ENCODE results near the gene HAAO.
A peak's percentile ranks its signal among the peaks of the same experiment; 100 is the strongest.
"Not testable (repeated sequence)": the region's sequence is repeated elsewhere in the genome, so short reads cannot be mapped to it uniquely, and the experiment has no call there.

HAAO gene

DNA sequence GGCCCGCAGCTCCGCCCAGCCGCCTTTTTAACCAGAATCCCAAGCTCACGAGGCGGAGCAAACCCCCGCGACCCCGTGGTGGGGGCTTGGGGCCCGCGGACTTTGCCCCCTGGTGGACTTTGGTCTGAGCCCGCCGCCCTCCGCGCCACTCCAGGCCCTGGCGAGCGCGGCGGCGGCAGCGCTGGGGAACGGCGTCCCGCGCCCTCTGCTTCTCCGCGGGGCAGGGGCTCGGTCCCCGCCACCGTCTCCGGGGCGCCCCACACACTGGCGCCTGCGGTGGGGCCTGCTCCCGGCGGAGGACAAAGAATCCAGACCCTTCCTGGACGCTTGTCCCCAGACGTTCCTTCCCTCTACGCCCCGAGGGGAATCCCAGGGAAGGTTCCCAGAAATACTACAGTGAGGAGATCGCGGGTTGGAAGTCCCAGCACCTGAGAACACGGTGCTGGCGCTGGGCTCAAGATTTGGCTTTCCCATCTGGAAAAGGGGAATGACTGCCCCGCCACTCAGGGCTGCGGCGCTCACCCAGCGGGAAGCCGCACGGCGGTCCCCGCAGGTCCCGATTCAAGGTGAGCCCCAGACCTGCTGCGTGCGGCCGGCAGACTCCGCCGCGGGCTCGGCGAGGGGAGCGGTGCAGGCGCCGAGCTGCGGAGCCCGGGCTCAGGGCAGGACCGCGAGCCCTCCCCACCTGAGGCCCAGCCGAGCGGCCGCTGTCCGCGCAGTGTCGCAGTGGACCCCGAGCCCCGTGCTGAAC, at the start of gene HAAO:
Gene HAAO (minus strand): TSS at position 1 of the 751 bp plus-strand sequence. CDS start 47 bp downstream, outside the sequence.
- DNase-seq (ENCODE audit: low read depth) = no peak

DNA sequence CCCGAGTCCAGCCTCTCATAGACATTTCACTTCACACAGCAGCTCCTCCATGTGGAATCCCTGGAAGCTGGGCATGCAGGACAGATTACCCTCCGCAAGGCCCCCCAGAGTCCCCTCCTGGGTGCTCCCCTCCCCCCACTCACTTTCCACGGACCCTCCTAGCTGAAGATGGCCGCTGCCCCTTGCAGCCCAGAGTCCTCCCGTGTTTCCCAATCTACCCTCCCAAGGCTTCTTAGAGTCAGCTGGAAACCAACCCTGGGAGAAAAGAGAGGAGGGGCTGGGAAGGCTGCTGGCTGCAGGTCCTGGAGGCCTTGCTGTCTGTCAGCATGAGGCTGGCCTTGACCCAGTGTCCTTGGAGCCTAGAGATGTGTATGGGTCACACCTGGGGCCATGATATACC, 49.0 kb upstream of the HAAO start:
- no peak for DNase-seq (ENCODE audit: low read depth)

DNA sequence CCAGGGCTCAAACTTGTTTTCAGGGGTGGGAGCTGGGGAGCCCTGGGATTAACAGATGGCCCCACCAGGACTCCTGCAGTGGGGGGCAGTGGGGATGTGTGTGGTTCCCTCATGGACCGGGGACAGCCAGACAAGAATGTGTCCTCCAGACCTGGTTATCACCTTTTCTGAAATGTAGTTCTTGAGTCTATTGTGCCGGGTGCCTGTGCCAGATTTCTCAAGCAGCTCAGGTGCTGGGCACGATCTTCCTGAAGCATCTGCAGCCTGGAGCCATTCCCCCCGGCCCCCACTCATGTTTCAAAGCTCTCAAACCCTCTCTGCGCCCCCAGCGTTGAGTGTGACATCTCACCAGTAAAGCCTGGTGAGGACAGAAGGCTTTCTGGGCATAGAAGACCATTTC, 48.4 kb upstream of the HAAO start:
- DNase-seq (ENCODE audit: low read depth) = no peak

DNA sequence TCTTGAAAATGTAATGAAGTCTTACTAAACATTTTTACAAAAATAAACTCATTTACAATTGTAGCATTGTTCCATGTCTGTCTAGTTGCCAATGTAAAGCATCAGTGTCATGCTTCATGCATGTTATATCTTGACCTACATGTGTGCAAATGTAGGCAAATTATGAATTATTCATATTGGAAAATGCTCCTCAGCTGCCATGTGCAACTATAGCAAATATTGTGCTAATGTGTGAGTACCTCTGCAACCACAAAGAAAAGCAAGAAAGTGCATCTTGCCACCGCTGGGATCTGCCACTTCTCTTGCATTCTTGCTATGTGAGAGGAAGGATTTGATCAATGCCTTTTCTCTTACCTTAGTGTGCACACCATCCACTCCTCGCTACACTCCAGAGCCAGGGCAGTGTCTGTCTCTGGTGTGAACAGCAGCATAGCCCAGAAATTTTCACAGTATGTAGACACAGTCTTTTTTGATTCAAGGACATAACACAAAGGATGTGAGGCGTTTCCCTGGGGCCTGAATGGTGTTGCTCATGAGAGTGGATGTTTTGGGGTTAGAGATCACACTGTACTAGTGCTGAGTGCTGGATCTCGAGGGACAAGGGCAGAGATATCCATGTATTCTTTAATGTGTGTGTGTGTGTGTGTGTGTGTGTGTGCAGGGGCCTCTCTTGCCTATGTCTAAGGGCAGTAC, 47.6 kb upstream of the HAAO start:
- DNase-seq (ENCODE audit: low read depth) = no peak

DNA sequence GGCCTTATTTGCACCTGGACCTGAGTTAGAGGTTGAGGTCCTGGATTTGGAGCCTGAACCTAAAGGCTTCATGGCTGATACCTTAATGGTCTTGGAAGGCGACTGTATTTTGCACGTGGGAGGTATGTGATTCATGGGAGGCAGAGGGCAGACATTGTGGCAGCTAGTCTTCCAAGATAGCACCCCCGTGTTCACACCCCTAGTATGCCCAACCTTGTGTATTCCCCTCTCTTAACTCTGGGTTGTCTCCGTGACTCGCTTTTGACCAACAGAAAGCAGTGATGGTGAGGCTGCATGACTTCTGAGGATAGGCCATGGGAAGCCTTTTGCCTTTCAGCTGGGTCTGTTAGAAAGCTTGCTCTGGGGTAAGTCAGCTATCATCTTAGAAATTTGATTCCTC, 45.8 kb upstream of the HAAO start:
- no peak for DNase-seq (ENCODE audit: low read depth)

DNA sequence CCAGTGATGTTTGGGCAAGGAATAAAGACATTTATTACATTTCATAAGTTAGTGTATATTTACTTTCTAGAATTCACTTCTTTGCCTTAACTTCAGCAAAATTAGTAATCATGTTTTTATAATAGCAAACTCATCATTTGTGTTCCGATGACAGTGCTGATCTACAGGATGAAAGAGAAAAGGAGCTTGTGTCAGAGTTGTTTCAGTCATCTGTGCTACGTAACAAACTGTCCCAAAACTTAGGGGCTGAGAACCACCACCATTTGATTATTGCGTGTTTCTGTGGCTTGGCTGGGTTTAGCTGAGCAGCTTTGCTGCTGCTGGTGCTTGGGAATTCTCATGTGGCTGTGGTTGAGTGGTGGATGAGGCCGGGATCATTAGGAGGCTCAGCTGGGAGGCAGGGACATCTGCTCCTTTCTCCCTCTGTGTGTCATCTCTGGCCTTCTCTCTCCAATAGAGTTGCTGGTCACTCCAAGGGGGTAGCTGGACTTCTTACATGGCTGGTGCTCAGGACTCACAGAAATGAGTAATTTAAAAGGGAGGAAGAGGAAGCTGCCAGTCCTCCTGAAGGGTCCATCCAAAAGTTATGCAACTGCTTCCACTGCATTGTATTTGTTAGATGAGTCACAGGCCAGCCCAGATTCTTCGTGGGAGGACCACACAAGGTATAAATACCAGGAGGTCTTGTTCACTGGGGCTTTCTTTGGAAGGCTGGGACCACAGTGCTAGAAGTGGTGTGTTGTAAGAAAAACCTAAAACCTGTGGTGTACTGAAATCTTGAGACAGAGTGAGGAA, 43.4 kb upstream of the HAAO start:
- no peak for DNase-seq (ENCODE audit: low read depth)

DNA sequence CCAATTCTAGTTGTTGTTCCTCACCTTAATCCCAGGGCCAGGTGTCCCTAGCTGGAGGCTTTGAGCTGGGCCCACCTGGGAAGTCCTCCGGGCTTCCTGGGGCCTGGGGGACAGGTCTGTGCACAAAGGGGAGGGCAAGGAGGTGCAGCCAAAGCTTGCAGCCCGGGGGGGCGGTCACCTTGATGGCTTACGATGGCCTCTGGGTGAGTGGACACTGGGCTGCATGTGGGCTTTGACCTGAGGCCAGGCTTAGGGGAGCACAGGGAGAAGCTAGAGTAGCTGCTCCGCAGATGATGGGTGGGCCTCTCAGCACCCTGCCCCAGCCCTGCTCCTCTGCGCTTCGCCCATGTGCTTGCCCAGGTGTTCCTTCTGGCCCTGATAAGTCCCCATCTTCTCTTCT, 41.8 kb upstream of the HAAO start:
- no peak for DNase-seq (ENCODE audit: low read depth)

DNA sequence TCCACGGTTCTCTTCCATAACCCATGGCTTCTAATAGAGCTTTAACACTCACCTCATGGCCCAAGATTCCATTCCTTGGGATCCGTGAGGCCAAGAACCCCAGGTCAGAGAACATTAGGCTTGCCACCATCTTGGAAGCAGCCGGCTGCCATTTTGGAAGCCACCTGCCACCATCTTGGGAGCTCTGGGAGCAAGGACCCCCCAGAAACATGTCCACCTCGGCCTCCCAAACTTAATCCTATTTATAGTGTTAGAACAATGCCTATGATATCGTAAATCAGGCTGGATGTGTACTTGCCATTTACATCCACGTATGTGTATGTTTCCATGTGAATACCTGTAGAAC, 39.9 kb upstream of the HAAO start:
- DNase-seq (ENCODE audit: low read depth) = no peak

DNA sequence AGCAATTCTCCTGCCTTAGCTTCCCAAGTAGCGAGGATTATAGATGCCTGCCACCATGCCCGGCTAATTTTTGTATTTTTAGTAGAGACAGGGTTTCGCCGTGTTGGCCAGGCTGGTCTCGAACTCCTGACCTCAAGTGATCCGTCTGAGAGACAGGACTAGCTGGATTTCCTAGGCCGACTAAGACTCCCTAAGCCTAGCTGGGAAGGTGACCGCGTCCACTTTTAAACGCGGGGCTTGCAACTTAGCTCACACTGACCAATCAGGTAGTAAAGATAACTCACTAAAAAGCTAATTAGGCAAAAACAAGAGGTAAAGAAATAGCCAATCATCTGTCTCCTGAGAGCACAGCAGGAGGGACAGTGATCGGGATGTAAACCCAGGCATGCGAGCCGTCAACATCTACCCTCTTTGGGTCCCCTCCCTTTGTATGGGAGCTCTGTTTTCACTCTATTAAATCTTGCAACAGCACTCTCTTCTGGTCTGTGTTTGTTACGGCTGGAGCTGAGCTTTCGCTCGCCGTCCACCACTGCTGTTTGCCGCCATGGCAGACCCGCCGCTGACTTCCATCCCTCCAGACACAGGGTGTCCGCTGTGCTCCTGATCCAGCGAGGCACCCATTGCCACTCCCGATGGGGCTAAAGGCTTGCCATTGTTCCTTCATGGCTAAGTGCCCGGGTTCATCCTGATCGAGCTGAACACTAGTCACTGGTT, 39.3 kb upstream of the HAAO start:
- not testable (repeated sequence) for DNase-seq (ENCODE audit: low read depth)

DNA sequence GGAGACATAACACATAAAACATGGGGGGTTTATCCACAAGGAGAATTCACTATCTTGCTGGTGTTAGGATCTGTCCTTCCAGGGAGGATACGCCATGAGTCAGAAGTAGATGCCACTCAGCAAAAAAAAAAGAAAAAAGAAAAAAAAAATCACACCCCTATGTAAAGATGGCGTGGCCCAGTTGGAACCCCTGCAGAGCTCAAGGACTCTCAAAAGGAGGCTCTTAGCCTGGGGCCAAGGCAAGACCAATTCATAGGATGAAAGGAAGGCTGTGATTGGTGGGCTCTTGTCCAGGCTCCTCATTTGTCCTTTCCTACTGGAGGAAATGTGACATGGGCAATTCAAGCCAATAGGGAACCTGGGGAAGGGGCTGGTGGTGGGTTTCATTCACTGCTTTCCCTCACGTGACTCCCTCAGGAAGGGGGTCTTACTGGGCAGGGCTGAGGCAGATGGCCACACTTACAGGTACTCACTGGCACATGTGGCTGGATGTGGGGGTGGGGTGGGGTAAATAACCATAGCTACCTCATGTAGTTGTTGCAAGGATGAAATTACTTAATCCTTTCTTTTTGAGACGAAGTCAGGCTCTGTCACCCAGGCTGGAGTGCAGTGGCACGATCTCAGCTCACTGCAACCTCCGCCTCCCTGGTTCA, 38.7 kb upstream of the HAAO start:
- DNase-seq (ENCODE audit: low read depth) = no peak

DNA sequence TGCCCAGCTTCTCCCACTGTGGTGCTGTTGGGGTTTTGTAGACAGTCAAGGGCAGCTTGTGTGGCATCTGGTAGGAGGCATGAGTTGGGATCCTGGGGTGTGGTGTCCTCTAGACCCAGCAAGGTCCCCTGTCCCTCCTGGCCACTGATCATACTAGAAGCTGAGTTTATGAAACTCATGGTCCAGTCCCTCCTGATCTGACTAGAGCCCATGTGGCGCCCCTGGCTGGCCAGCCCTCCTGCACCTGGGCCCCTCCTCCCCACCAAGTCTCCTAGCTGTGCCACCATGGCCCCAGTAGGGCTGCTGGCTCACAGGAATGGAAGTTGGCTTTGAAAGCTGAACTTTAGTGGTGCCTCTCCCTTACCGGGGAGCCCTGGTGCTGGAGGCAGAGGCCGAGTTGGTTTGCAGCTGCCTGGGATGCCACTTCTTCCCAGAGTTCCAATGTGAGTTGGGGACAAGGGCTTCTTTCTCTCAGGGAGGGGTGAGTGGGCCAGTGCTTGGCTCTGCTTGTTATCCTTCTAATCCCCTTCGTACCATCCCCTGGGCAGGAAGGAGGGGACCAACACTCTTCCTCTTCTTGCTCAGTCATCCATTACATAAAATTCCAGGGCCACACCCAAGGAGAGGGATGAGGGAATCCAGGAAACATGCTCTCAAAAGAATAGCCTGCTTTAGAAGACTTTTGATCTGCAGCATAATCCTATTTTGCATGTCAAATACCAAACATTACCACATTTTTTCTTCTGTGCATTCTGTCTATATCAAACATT, 37.5 kb upstream of the HAAO start:
- no peak for DNase-seq (ENCODE audit: low read depth)

DNA sequence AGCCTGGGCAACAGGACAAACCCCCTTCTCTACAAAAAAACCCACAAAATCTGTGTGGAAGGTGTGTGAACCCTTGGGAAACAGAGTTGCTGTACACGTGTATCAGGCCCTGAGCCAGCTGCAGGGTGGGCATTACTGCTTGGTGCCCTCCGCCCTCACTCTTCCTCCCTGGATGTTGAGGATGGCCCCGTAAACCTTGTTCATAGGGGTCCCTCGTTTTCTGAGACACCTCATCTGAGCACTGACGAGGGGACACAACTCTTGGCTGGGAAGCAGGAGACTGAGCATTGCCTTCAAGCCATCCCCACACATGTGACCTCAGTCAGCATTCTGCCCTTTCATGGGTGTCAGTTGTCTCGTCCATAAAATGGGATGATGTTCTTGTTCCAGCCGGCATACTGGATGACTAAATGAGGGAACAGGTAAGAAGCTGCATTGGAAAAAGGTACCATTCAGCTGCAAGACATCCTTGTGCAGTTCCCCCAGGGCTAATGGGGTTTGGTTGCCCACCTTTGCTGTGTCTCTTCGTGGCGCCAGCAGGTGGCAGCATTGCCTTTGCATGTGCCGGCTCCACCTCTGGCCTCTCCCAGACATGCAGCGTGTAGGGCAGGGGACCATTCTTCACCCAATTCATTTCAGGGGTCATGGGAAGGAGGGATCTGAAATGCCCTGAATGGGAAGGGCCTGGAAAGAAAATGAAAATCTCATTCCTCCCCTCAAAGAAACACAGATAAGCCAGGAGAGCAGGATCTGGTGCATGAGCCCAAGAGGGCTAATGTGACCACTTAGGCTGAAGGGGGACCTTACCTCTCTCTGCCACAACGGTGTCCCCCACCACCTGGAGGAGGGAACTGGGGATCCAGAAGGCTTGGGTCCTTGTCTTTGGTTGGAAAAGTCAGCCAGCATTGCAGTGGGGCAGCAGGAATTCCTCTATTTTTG, 36.4 kb upstream of the HAAO start:
- peak; percentile 48 for DNase-seq (ENCODE audit: low read depth)

DNA sequence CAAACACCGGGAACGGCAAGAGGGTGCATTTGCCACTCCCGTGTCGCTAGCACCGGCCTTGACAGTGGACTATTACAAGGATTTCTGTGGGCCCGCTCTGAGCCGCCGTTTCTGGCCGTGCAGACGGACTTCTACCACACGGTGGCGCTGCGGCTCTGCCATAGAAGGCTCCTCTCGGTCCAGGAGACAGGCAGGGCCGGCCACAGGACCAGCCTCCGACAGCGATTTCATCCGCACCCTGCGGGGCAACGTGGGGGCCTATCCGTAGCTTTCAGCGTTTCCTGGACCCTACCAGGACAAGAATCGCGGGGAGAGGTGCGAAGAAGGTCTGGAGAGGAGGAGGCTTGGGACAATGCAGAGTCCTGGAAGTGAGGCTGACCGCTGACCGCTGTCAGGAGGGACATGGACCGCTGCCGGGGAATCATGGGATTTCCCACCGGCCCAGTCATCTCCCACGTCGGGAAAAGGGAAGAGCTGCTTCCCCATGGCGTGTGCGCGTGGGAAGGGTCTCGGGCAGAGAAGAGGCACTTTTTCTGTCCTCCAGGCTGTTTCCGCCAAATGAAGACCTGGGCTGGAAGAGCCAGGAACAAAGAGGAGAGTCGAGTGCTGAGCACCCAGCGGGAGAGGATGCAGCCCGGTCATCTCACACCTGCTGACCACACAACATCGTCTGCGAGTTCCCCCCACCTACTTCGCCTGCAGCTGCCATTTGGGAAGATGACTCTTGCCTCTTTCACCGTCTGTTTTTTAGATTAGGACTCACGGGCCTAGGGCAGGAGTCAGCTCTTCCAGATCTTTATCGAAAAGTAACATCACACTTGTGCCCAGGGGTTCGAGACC, 35.5 kb upstream of the HAAO start:
- peak; percentile 73 for DNase-seq (ENCODE audit: low read depth)

DNA sequence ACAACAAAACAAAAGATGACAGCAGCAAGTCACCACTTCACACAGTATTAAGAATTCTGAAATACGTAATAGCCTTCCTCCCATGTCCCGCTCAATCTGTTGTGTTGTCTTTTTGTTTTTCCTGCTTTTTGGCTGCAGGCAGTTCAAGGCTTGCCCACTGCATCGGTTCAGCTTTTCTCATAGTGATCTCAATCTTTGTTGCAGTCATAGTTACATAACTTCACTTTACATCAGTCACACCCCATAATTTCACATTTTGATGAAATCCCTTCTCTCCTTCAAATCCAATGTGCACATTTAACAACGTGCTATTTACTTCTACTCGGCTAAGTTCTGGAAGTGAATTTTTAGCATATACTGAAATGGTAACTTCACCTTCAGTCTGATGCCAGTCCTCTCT, 33.8 kb upstream of the HAAO start:
- no peak for DNase-seq (ENCODE audit: low read depth)

DNA sequence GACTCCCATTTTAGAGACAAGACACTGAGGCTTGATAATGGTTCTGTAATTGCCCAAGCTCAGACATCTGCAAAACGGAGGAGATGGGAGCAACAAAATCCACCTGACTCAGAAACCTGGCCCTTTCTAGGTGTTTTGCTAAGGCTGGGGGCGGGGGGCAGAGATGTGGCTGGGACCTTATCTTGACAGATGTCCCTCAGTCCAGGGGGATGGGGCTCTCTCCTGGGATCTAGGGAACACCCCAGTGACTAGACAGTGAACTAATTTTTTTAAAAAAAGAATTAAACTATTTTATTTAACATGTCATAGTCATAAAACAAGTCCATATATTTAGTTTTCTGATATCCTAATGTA, 32.0 kb upstream of the HAAO start:
- no peak for DNase-seq (ENCODE audit: low read depth)

DNA sequence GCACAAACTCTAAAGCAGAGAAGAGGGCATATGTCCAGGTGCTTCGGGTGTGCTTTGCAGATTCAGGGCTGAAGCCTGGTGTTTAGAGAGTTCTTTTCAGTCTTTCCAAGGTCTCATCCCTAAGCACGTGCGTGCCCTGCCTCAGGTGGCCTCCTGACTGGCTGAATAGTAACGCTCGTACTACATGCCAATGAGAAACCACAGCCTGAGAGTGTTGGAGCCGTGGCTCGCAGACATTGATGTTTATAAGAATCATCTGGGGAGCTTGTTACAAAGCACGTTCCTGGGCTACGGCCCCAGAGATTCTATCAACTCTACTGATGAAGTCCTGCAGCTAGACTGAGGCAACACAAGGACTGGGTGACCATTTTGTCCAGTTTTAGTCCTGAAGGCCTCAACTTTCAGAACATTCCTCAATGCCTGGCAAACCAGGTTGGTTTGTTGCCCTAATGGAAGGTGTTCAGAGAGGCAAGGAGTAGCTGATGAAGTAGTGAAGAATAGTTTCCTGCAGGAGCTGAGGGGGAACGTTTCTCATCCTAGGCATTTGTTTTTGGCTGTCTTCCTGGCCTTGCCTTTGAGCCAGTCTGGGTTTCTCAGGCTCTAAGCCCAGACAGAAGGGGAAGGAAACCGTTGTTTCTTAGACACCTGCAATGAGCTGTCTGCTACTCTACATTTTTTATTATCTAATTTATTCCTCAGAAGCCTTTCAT, 31.5 kb upstream of the HAAO start:
- no peak for DNase-seq (ENCODE audit: low read depth)

DNA sequence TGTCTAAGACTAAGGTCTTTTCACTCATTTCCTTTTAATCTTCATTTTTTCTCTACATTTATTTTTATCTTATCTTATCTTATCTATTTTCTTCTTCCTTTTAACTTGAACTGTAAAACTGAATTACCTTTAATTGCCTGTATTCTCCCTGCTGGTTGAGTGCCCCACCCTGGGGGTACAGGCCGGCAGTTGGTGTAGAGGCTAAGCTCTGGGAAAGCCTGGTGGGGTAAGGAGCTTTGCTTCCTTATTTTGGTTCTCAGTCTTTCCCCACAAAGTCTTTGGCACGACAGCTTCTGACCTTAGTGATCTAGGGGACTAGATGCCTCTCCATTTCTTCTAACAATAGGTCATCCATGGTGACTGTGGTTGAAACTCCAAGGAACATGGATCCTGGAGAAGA, 26.8 kb upstream of the HAAO start:
- DNase-seq (ENCODE audit: low read depth) = no peak

DNA sequence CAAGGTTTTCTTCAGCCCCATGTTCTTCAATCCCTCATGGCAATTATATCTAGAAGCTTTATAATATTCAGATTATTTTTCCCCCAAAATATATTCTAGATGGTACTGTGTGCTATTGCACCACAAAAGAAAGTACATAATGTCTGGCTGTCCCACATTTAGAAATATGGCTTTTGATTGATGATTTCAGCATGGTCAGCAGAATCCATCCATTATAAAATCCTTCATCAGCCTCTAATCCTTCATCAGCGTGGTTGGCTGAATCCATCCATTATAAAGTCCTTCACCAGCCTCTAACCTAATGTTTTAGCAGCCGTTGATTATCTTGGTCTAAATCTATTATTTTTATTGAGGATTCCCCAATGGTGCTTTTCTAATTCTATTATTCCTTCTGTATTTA, 23.3 kb upstream of the HAAO start:
- no peak for DNase-seq (ENCODE audit: low read depth)

DNA sequence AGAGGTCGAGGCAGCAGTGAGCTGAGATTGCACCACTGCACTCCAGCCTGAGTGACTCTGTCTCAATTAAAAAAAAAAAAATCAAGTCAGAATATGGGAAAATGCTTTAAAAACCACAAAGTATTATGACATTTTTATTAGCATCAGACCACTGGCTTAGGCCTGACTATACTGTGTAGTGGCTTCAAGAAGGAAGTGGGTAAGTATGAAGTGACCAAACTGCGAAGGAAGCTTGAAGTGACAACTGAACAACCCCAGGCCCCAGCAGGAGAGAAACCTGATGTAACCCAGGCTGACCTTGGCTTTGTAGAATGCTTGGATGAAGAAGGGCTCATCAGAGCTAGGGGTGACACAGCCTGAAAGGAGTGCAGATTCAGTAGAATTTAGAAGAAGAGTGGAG, 21.4 kb upstream of the HAAO start:
- no peak for DNase-seq (ENCODE audit: low read depth)
